Activated naive CD4-positive, alpha-beta T cell treated with anti-CD3 and anti-CD28 coated beads, Interleukin-2, amount 50 U/mL, for 24 hours (primary cell): Measurements from ENCODE around the gene AHCYL2.
A peak's percentile ranks its signal among the peaks of the same experiment; 100 is the strongest.
"Not testable (repeated sequence)": the region's sequence is repeated elsewhere in the genome, so short reads cannot be mapped to it uniquely, and the experiment has no call there.

ENCODE experiments used
- H3K27ac Mint-ChIP-seq: one replicate; pipeline ENCODE4 v1.8.0; 2021; ENCODE audit warnings: mild to moderate bottlenecking, mixed read lengths
- H3K27me3 Mint-ChIP-seq: one replicate; pipeline ENCODE4 v1.8.0; 2021; ENCODE audit warnings: mixed read lengths
- H3K36me3 Mint-ChIP-seq: one replicate; pipeline ENCODE4 v1.8.0; 2021; ENCODE audit warnings: mixed read lengths
- H3K4me1 Mint-ChIP-seq: one replicate; pipeline ENCODE4 v1.8.0; 2021; ENCODE audit warnings: mixed read lengths
- H3K4me3 Mint-ChIP-seq: one replicate; pipeline ENCODE4 v1.8.0; 2021; ENCODE audit warnings: mild to moderate bottlenecking, mixed read lengths
- H3K9me3 Mint-ChIP-seq: one replicate; pipeline ENCODE4 v1.8.0; 2021; ENCODE audit warnings: mixed read lengths

The AHCYL2 gene

DNA sequence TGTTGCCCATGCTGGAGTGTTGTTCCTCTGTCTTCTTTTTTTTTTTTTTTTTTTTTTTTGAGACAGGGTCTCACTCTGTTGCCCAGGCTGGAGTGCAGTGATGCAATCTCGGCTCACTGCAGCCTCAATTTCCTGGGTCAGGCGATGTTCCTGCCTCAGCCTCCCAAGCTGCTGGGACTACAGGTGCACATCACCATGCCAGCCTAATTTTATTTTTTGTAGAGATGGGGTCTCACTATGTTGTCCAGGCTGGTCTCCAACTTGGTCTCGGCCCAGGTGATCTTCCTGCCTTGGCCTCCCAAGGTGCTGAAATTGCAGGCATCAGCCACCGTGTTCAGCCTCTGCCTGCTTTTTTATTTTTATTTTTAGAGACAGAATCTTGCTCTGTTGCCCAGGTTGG, 5.7 kb upstream of the AHCYL2 start:
- H3K27ac Mint-ChIP-seq, H3K4me3 Mint-ChIP-seq, H3K9me3 Mint-ChIP-seq, H3K36me3 Mint-ChIP-seq, H3K27me3 Mint-ChIP-seq: not testable (repeated sequence)
- H3K4me1 Mint-ChIP-seq, result peaks cover 16% of the 10 kb centered on the region

DNA sequence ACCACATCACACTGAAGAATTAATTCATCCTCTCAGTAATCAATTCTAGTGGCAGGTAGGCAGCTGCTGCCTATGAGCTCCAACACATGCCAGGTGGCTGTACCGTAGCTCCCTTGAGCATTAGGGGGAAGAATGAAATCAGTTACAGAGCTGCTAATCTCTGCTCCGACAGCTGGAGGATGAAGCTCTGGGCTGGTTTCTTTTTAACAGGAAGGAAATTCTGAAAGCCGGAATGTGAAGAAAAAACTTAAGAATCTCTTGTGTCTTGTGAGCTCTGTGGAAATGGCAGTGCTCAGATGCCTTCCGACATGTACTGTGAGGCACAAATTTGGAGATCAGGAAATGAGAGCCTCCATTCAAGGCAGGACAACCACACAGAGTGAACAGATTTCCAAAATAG, 2.8 kb upstream of the AHCYL2 start:
- H3K4me1 Mint-ChIP-seq, result peaks cover 34% of the 10 kb centered on the region
- peak overlapping the region; percentile 68 for H3K4me3 Mint-ChIP-seq
- no peaks in the 10 kb centered on the region for H3K9me3 Mint-ChIP-seq
- H3K27ac Mint-ChIP-seq, result peak overlapping the region; percentile 96
- H3K36me3 Mint-ChIP-seq, result no peaks in the 10 kb centered on the region
- H3K27me3 Mint-ChIP-seq, result no peaks in the 10 kb centered on the region

DNA sequence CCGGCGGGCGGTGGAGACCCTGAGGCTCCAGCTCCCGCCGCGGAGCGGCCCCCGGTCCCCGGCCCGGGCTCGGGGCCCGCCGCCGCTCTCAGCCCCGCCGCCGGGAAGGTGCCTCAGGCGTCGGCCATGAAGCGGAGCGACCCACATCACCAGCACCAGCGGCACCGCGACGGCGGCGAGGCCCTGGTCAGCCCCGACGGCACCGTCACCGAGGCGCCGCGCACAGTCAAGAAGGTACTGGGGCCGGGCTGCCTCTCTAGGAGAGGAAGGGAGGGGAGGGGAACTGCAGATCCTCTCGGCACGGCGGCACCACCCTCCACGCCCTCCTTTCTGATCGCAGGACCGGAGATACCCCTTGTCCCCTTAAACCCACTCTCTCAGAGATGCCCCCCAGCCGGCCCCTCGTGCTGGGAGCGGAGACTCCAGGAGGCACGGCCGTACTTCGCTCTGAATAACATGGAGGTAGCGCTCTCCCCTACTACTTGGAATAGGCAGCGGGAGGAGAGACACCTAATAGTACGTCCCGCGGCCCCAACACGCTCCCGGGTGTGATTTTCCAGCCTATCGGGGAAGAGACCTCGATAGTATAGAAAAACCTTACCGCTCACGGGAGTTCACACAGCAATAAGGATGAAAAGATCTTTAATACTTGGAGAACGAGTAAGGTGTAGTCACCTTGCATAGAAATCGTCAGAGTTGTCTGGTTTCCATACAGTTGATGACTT, 538 bp downstream of the AHCYL2 start:
- Mint-ChIP-seq H3K27me3 (no peaks in the 10 kb centered on the region), H3K9me3 (no peaks in the 10 kb centered on the region), H3K4me3 (peak overlapping the region; percentile 97), H3K36me3 (no peaks in the 10 kb centered on the region), H3K27ac (peak overlapping the region; percentile 89), H3K4me1 (peaks cover 50% of the 10 kb centered on the region)

DNA sequence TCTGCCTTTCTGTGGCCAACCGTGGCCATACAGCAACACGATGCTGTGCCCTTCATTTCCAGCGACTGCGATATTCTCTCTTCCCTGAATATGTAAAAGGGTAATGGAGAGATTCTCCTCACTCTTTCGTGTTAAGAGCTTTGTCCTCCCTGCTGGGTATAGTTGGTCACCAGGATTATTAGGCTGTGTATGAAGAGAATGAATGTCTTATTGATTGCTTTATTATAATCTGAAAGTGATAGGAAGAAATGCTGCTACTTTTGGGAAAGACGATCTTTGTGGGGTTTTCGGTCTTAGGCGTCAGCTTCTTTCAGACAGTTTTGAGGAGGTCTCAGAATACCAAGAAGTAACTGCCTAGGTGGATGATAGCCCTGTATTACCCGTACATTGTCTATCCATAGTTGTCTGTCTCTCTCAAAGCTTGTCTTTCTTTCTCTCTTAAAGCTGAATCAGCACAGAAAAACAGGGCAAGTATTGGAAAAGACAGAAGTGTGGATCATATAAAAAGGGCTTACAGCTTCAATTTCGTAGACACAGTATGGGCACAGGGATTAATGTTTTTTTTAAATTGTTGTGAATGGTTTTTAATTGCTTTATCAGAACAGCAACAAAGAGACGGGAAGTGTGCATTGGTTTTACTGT, 1.2 kb downstream of the AHCYL2 start:
- H3K36me3 Mint-ChIP-seq, result no peaks in the 10 kb centered on the region

GRCh38 chr7:129227646-129228578, 3.1 kb downstream of the AHCYL2 start:
- H3K4me3 Mint-ChIP-seq, result no peak overlapping the region
- no peaks in the 10 kb centered on the region for H3K27me3 Mint-ChIP-seq
- peaks cover 51% of the 10 kb centered on the region for H3K4me1 Mint-ChIP-seq
- no peaks in the 10 kb centered on the region for H3K9me3 Mint-ChIP-seq
- no peak overlapping the region for H3K27ac Mint-ChIP-seq
- no peaks in the 10 kb centered on the region for H3K36me3 Mint-ChIP-seq

More for the DNA sequence above, 1.2 kb downstream of the AHCYL2 start:
- peaks cover 50% of the 10 kb centered on the region for H3K4me1 Mint-ChIP-seq
- no peaks in the 10 kb centered on the region for H3K27me3 Mint-ChIP-seq
- H3K27ac Mint-ChIP-seq, result peak overlapping the region; percentile 89
- H3K9me3 Mint-ChIP-seq, result no peaks in the 10 kb centered on the region
- H3K4me3 Mint-ChIP-seq, result peak overlapping the region; percentile 97

DNA sequence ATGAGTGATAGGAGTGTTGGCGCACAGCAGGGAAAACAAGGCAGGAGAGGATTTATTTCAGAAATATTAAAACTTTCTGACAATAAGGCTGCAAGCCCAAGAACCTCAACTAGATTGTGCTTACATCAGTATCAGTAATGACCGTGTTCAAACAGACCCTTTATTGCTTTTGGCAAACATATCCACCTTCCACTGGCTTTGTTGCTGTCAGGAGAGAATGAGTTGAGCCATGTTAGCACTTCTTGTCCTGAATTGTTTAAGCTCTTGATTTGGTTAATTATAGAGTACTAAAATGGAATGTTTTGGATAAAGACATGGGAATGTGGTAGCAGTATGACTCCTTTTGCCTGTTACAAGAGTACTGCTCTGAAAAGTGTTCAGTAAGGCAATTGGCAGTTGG, 3.8 kb downstream of the AHCYL2 start:
- Mint-ChIP-seq H3K4me3 (no peak overlapping the region), H3K4me1 (peaks cover 51% of the 10 kb centered on the region), H3K27me3 (no peaks in the 10 kb centered on the region), H3K9me3 (no peaks in the 10 kb centered on the region), H3K36me3 (no peaks in the 10 kb centered on the region), H3K27ac (no peak overlapping the region)

GRCh38 chr7:129231666-129232065, 6.8 kb downstream of the AHCYL2 start:
- H3K27ac Mint-ChIP-seq, result no peak overlapping the region
- no peaks in the 10 kb centered on the region for H3K27me3 Mint-ChIP-seq
- H3K9me3 Mint-ChIP-seq, result no peaks in the 10 kb centered on the region
- H3K4me1 Mint-ChIP-seq, result peaks cover 55% of the 10 kb centered on the region
- peaks cover 8% of the 10 kb centered on the region for H3K36me3 Mint-ChIP-seq
- no peak overlapping the region for H3K4me3 Mint-ChIP-seq

DNA sequence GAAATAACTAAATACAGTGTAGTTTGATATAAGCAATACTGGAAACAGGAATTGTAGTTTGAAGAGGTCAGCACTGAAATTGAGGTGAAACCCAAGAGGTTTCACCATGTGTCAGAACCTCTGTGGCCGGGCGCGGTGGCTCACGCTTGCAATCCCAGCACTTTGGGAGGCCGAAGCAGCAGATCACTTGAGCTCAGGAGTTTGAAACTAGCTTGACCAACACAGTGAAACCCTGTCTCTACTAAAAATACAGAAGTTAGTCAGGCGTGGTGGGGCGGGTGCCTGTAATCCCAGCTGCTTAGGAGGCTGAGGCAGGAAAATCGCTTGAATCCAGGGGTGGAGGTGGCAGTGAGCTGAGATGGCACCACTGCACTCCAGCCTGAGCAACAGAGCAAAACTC, 13.7 kb downstream of the AHCYL2 start:
- Mint-ChIP-seq H3K9me3 (no peaks in the 10 kb centered on the region), H3K27me3 (no peaks in the 10 kb centered on the region), H3K4me3 (no peak overlapping the region), H3K36me3 (peaks cover 10% of the 10 kb centered on the region), H3K4me1 (peaks cover 41% of the 10 kb centered on the region), H3K27ac (no peak overlapping the region)

DNA sequence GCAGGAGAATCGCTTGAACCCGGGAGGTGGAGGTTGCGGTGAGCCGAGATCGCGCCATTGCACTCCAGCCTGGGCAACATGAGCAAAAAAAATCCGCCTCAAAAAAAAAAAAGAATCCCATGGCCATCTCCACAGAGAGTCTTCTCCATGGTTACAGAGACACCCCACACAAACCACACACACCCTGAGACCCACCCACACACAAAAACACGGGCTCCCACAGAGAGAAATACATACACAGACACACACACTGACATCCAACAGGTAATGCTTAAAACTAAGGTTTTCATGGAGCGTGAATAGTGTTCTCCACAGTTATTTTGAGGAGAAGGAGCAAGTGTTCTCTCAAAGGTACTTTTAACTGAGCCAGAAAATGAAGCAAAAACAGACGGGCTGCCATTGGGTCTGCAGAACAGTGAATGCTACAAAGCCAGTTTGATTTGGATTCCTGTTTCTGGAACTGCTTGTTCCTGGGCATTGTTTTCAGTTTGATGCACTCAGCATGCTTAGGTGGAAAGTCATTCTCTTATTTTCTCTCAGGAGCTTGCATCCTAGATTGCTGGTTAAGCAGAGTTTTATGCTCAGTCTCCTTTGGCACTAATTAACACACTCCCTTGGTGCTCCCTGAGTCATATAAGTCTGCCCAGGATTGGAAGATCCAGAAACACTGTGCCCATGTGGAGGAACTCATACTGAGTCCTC, 15.4 kb downstream of the AHCYL2 start:
- Mint-ChIP-seq H3K4me3 (no peak overlapping the region), H3K27ac (no peak overlapping the region), H3K9me3 (no peaks in the 10 kb centered on the region), H3K4me1 (peaks cover 27% of the 10 kb centered on the region), H3K36me3 (peaks cover 10% of the 10 kb centered on the region), H3K27me3 (no peaks in the 10 kb centered on the region)

DNA sequence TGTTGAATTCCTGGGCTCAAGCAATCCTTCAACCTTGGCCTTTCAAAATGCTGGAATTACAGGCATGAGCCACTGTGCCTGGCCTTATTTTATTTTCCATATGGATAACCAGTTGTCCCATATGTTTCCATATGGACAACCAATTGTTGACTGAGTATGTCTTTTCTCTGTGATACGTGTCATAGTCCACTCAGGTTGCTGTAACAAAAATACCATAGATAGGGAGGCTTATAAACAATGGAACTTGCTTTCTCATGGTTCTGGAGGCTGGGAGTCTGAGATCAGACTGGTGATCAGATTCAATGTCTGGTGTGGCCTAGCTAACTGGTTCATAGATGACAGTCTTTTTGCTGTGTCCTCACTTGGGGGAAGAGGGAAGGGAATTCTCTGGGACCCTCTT, 19.4 kb downstream of the AHCYL2 start:
- Mint-ChIP-seq H3K27me3 (no peaks in the 10 kb centered on the region), H3K4me3 (no peak overlapping the region), H3K4me1 (peaks cover 22% of the 10 kb centered on the region), H3K36me3 (peaks cover 17% of the 10 kb centered on the region), H3K9me3 (no peaks in the 10 kb centered on the region), H3K27ac (no peak overlapping the region)

- H3K4me1 Mint-ChIP-seq, result peaks cover 15% of the 10 kb centered on the region
- no peaks in the 10 kb centered on the region for H3K27me3 Mint-ChIP-seq
- H3K9me3 Mint-ChIP-seq, result no peaks in the 10 kb centered on the region
- H3K36me3 Mint-ChIP-seq, result peaks cover 20% of the 10 kb centered on the region
- no peak overlapping the region for H3K4me3 Mint-ChIP-seq
- H3K27ac Mint-ChIP-seq, result no peak overlapping the region
Measured at GRCh38 chr7:129245533-129245932, 20.7 kb downstream of the AHCYL2 start.

DNA sequence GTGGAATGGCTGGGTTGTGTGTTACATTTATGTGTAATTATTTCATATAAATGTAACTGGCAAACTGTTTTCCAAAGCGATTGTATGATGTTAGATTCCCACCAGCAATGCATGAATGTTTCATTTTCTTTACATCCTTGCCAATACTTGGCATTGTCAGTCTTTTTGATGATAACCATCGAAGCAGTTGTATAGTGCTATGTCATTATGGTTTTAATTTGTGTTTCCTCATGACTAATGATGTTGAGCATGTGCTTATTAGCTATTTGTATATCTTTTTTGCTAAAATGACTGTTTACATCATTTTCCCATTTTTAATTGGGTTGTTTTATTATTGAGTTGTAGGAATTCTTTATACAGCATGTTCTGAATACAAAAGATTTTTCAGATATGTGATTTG, 22.3 kb downstream of the AHCYL2 start:
- no peak overlapping the region for H3K27ac Mint-ChIP-seq
- H3K4me3 Mint-ChIP-seq, result no peak overlapping the region
- no peaks in the 10 kb centered on the region for H3K27me3 Mint-ChIP-seq
- peaks cover 25% of the 10 kb centered on the region for H3K4me1 Mint-ChIP-seq
- H3K9me3 Mint-ChIP-seq, result no peaks in the 10 kb centered on the region
- peaks cover 20% of the 10 kb centered on the region for H3K36me3 Mint-ChIP-seq

- H3K27me3 Mint-ChIP-seq, result no peaks in the 10 kb centered on the region
- no peaks in the 10 kb centered on the region for H3K9me3 Mint-ChIP-seq
- peaks cover 26% of the 10 kb centered on the region for H3K4me1 Mint-ChIP-seq
- no peak overlapping the region for H3K4me3 Mint-ChIP-seq
- H3K36me3 Mint-ChIP-seq, result peaks cover 5% of the 10 kb centered on the region
- no peak overlapping the region for H3K27ac Mint-ChIP-seq
Measured at GRCh38 chr7:129252128-129252527, 27.3 kb downstream of the AHCYL2 start.

DNA sequence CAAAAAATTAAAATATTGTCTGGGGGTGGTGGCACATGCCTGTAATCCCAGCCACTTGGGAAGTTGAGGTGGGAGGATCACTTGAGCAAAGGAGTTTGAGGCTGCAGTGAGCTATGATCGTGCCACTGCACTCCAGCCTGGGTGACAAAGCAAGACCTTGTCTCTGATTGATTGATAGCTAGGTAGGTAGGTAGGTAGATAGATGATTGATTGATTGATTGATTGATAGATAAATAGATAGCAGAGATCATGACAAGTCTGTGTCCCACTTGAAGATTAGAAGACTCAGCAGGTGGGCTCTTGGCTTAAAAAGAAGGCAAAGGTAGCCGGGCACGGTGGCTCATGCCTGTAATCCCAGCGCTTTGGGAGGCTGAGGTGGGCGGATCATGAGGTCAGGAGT, 27.8 kb downstream of the AHCYL2 start:
- not testable (repeated sequence) for H3K9me3 Mint-ChIP-seq, H3K4me3 Mint-ChIP-seq, H3K36me3 Mint-ChIP-seq, H3K27me3 Mint-ChIP-seq, H3K27ac Mint-ChIP-seq
- H3K4me1 Mint-ChIP-seq, result peaks cover 28% of the 10 kb centered on the region

GRCh38 chr7:129255800-129256199, 31.0 kb downstream of the AHCYL2 start:
- Mint-ChIP-seq H3K27ac (no peak overlapping the region), H3K36me3 (peaks cover 4% of the 10 kb centered on the region), H3K9me3 (no peaks in the 10 kb centered on the region)

More at GRCh38 chr7:129255800-129256199, 31.0 kb downstream of the AHCYL2 start:
- Mint-ChIP-seq H3K4me3 (no peak overlapping the region), H3K27me3 (no peaks in the 10 kb centered on the region), H3K4me1 (peaks cover 45% of the 10 kb centered on the region)
